ENCODE results near the gene FBXO41.

Gene FBXO41

DNA sequence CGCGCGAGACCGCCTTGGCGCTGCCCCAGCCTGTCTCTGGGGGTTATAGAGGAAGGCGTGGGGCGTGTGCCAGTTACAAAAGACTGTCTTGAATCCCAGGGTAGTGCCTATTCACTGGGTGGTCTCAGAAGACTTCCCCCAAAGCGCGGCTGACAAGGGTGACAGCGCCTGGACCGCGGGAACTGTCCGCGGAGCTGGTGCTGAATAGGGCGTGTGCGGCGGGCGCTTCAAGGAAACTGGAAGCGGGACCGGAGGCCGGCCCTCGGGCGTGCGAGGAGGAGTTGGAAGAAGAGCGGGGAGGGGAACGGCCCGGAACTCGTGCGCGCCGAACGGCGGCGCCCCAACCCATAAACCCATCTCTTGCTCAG lies 6.8 kb upstream of the FBXO41 start:
- in situ Hi-C loops (cut with HindIII; ENCODE audit: low sequenced_read_pairs): loop anchor here (5.0 kb wide), 2 partner anchors 54 to 71 kb away; no protein-coding TSS in a partner anchor

DNA sequence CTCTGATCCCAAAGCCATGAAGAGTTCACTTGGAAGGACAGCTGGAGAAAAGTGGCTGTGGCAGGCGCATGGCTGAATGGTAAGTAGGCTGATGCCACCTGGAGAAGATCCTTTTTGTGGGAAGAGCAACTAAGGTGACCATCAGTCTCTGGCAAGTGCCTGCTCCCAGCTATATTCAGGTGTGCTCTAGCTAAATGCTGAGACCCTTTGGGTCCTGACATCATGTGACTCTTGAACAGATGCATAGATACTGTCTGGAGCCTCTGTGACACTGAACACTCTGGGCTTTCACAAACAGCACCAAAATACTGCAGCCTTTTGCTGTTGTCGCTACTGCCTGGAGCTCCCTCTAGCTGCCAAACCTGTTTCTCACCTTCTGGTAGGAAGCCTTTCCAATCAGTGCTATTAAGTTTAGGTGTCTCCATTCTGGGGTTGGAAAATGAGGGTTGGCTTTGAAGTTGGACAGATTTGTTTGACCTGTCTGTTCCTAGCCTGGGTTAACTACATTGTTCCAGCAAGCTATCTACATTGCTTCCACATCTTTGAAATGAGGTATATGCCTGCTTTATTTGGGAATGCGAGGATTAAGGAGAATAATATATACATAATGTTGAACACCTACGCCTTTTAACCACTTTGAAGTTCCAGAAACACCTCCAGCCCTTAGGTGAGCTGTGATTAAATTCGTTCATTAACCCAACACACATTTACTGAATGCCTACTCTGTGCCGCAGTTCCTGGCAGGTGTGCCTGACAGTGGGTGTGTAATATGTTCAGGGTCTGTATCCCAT lies 6.0 kb upstream of the FBXO41 start:
- in situ Hi-C loops (cut with HindIII; ENCODE audit: low sequenced_read_pairs): loop anchor here (5.0 kb wide), 2 partner anchors 53 to 72 kb away; no protein-coding TSS in a partner anchor

DNA sequence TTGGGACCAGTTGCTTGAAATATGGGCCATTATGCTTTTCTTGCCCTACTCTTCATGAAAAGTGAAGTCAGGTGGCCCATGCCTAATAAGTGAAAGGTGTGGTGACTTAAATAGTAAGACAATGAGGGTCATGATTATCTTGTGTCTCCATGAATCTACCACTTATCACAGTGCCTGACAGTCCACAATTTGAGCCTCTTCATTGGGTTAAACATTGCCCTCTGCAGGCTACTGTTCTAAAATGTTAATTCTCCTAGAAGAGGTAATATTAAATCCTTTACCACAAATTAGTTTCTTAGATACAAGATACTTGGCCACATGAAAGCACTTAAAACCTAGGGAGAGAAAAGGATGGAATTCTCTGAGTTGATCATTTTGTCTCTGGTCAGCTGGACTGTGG lies 5.0 kb upstream of the FBXO41 start:
- in situ Hi-C loops (cut with HindIII; ENCODE audit: low sequenced_read_pairs): no loop called here

DNA sequence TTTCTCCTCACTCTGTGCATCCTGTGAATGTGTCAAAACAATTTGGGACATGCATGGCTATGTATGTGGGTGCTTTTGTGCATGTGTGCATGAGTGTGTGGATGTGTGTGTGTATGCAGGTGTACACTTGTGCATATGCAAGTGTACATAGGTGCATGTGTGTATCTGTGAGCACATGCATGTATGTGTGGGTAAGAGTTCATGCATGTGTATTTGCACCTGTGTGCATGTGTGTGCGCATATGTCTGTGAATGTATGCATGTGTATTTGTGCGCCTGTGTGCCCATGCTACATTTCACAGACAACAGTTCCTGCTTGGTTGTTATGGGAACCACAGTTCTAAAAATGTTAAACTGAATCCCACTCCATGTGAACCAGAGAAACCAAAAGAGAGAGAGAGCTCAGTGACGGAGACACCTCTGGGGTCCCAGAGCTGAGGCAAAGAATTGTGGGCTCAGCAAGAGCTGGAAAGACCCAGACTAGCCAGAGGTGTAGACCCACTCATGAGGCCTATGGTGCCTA lies 1.9 kb upstream of the FBXO41 start:
- in situ Hi-C loops (cut with HindIII; ENCODE audit: low sequenced_read_pairs): no loop called here

DNA sequence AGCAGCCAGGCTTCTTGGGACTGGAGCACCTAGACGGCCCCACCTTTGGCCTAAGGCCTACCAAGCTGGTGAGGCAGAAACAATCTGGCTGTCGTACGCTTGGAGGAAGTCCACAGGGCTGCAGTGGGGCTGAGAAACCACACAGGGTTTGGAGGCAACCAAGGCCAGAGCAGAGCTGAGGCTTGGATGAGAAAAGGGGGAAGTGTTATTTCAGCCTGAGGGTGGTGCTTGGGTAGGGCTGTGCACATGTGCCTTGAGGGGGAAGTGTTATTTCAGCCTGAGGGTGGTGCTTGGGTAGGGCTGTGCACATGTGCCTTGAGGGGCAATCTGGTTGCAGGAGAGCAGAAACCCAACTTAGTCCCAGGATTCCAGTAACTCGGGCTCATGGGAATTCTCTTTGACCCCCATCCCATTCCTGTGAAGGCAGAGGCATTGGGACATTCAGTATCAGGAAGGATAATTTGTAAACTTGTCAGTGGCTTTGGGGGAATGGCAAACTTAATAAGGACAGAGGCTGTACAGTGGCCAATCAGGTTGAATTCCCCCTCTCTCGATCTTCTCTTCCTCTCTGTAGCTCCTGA lies 971 bp upstream of the FBXO41 start:
- in situ Hi-C loops (cut with HindIII; ENCODE audit: low sequenced_read_pairs): no loop called here

DNA sequence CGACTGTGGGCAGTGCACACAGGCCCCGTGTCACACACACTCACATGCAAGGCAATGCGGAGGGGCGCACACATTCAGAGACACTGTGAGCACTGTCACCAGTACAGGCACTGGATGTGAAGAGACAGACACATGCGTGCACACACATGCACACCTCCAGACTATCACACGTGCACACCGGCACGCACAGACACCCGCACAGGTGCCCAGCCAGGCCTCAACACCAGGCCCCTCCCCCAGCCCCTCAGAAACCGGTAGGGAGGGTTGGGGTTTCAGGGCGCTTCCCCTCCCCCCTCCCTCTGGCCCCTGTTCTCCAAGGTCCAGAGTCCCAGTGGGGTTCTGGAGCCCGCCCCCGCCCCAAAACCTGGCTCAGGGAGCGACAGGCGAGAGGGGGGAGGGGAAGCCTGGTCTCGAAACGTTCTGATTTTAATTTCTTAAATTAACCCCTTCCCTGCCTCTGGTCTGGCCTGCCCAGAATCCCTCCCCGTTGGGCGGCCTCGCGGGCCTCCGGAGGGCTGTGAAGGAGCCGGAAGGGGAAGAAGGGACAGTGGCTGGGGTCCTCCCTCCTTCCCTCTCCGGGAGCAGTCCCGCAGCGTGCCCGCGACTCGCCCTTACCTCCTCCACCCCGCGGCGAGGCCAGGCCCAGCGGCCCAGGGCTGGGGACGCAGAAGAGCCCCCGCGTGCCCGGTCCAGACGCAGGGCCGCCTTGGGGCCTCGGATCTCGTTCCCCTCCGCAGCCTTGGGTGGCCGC lies 558 bp downstream of the FBXO41 start:
- in situ Hi-C loops (cut with HindIII; ENCODE audit: low sequenced_read_pairs): no loop called here

DNA sequence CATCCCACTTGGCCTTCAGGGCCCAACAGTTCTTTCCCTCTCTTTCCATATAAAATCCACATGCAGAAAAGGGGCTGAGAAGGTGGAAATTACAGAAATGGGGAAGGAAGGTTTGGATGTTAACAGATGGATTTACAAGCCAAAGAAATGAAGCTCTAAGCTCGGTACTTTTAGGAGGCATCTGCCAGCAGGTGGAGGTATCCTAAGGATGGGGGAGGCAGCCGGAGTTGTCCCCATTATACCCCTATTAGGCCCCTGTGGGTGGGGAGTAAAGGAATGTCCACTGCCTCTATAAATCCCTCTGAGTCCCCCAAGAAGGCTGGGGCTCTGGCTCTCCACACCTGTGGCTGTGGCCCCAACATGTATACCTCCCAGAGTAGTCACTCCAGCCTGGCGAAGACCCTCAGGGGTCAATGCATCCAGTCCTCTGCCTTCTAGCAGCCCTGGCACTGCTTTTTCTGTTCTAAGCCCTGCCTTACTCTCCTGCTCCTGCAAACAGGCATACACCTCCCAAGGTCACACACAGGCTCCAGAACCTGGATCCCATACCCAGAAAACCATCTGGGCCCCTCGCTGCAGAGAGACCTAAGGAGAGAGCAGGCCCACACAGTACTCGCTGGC lies 1.2 kb downstream of the FBXO41 start:
- in situ Hi-C loops (cut with HindIII; ENCODE audit: low sequenced_read_pairs): no loop called here

DNA sequence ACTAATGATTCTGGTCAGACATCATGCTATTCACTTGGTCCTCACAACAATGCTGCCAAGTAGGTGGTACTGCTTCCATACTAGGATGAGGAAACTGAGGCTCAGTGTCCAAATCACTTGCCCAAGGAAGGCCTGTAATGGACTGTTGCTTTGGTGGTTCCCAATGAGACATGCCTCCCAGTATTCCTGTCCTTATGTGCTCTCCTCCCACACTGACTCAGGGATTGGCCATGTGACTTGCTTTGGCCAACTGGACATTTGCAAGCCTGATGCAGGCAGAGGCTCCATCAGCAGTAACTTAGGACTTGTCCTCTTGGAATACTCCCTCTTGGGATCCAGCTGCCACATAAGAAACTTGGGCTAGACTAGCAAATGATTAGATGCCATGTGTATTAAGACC lies 3.0 kb downstream of the FBXO41 start:
- in situ Hi-C loops (cut with HindIII; ENCODE audit: low sequenced_read_pairs): no loop called here

DNA sequence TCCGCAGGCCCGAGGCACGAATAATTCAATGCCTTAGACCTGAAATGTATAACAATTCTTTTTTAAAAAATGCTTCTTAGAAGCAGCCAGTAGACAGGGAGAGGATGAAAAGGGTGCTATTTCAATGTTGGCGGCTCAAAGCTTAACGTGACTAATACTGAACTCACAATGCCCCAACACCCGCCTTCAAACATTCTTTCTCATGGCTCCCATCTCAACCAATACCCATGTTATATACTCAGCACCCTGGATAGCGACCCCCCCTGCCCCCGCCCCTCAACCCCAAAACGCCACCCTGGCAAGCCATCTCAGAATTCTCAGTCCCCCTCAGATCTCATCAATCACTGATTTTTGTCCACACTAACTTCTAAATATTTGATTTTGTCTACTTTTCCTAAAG lies 4.4 kb downstream of the FBXO41 start:
- in situ Hi-C loops (cut with HindIII; ENCODE audit: low sequenced_read_pairs): no loop called here

DNA sequence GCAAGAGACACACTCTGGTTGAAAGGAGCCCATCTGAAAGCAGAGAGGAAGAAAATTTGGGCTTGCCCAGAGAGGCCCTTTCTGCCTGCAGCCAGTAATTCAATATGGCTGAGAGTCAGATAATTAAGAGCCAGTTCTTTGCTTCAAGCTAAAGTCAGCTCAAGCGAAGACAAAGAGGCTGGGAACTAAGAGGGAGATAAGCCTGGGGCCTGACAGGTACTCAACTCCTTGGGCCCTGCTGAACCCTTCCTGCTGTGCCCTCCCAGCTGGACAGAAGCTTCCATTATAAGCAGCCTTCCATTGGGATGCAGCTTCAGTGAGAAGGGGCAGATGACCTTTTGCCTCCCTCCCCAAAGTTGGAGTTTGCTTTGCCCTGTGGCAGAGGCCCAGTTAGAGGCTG lies 12.0 kb downstream of the FBXO41 start:
- in situ Hi-C loops (cut with HindIII; ENCODE audit: low sequenced_read_pairs): no loop called here

DNA sequence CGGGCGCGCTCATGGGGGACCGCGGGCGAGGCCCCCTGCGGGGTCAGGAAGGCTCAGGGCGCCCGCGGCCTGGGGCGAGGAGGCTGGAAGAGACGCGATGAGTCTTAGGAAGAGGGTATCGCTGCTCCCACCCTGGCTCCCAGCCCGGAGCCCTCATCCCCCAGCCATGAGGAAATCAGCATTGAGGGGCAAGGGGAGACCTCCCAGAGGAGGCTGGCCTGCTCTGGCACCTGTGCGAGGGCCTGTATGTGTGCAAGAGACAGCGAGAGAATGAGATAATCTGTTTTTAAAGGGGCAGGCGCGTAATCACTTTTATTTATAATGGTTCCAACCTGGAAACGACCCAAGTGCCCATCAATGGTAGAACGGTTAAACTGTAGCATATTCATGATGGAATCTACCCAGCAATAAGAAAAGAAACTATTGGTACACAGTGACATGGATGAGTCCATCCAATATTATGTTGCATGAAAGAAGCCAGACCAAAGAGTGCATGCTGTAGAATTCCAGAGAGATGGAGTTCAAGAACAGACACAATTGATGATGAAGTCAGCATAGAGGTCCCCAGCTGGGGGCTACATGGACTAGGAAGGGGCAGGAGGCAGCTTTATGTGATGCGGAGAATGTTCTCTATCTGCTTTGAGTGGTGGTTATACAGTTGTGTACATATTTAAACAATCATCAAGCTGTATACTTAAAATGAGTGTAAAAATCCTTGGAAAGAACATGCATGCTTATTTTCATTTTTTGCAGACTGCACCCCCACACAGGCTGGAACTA lies 14.4 kb downstream of the FBXO41 start:
- in situ Hi-C loops (cut with HindIII; ENCODE audit: low sequenced_read_pairs): no loop called here

DNA sequence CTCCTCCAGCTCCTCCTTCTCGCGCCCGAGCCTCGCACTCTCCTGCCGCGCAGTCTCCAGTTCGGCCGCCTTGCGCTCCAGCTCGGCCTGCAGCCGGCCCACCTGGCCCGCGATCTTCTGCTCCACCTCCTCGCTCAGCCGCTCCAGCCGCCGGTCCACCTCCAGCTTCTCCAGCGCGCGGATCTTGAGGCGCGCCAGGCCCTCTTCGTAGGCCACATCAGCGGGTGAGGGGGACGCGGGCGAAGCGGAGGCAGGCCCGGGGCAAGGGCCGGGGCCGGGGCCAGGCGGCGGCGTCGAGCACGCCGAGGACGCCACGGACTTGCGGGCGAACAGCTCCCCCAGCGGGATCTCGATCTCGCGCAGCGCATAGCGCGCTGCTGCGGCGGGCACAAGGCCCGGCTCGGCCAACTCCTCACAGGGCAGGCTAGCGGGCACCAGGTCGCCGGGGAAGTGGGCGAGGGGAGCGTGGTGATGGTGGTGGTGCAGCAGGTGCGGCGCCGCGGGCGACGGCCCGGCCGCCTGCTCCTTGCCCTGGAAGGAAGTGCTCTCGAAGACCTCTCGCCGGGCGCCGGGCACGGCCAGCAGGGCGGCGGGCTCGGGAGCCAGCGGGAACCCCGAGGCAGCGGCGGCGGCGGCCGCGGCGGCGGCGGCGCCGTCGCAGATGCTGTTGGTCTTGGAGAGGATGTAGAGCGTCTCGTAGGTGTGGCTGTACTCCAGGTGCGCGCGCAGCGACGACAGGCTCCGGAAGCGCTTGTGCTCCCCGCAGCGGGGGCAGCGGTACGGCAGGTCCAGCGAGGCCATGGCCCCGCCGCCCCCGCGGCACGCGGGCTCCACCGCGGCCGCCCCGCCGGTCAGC lies 15.2 kb downstream of the FBXO41 start:
- in situ Hi-C loops (cut with HindIII; ENCODE audit: low sequenced_read_pairs): no loop called here

DNA sequence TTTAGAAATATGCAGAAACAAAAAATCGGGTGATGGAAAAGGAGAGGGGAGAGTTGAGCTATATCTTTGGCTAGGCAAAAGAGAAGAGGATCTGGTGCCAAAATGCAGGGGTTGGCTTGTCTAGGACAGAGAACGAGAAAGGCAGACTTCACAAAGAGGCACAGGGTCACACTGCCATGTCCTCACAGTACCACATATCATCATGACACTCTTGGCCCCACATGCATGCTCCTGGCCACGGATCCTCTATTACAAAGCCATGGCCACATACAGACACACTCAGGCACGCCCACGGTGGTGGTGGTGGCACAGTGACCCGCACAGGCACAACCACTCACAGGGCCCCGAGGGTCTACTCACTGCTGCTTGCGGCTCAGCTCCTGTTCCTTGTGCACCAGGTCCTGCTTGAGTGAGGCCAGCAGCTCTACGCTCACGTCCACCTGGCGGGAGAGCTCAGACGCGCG lies 15.9 kb downstream of the FBXO41 start:
- in situ Hi-C loops (cut with HindIII; ENCODE audit: low sequenced_read_pairs): no loop called here

DNA sequence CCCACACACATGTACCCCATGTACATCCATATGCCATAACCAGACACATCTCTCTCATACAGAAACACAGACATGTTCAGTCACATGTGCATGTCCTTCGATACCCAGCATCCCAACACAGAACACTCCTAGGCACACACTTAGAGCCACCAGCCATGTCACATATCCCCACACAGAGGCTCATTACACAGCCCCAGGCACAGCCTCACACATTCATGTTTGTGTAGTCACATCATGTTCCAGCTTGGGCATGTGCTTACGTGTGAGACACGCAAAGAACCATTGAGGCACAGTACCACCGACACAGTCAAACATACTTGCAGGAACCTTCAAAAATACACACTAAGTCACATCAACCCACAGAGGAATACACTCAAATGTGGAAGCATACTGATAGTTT lies 17.3 kb downstream of the FBXO41 start:
- in situ Hi-C loops (cut with HindIII; ENCODE audit: low sequenced_read_pairs): no loop called here

DNA sequence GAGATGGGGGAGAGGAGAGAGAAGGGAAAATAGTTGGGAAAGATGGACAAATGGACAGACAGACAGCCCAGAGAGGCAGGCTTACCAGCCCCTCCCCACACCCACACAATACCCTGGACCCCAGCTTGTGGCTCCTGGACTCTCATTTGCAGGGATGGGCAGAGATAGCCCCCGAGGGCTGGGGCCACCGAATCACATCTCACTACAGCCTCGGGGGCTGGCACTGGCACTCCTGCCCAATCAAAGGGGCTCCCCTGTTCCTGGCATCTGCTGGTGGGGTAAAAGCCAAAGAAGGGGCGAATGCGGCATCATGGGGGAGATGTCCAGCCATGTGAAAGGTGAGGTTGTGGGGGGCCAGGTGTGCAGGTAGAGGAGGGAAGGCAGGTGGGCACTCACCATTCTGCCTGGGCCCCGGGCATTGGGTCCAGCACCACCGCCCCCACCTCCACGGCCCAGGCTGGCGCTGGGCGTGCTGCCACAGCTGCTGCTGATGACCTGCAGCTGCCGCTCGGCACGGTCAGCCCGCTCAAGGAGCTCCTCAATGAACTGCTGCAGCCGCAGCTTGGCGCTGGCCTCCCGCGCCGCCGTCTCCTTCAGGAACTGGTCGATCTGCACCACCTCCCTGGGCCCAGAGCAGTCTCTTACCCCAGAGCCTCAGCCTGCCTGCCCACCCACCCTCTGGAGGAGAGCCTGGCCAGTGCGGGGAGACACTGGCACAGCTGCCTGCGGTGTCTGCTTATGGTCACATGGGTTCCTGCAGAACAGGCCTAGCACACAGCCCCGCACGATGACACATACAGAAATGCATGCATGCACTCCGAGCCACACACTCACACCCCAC lies 18.0 kb downstream of the FBXO41 start:
- in situ Hi-C loops (cut with HindIII; ENCODE audit: low sequenced_read_pairs): no loop called here

DNA sequence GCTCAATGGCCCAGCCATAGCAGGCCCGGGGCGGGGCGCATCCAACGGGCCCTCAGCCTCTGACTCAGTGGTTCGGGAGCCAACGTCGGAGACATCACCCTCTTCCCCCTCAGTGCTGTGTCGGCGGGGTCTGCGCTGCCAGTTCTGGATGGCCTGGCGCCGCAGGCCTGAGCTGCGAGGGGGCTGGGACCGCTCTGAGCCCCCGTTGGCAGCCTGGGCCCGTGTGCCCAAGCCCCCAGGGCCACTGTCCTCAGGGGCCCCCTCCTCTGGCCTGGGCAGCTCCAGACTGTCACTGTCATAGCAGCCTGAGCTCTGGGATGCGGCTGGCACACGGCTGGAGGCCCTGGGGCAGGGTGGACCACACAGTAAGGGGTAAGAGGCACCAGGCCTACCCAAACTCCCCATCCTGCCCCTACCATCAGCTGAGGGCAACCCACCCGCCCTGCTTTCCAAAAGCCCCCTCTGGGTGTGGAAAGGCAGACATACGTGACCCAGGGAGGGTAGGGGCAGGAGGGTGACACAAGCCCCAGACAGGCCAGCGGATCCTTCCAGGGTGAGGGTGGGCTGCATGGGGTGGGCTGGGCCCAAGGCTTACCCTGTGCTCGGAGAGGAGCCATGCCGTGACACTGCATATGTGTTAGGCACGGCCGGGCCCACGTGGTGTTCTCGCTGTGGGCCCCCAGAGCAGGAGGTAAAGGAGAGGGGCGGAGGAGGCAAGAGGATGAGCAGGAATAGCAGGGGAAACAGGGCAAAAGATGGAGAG lies 18.8 kb downstream of the FBXO41 start:
- in situ Hi-C loops (cut with HindIII; ENCODE audit: low sequenced_read_pairs): no loop called here

DNA sequence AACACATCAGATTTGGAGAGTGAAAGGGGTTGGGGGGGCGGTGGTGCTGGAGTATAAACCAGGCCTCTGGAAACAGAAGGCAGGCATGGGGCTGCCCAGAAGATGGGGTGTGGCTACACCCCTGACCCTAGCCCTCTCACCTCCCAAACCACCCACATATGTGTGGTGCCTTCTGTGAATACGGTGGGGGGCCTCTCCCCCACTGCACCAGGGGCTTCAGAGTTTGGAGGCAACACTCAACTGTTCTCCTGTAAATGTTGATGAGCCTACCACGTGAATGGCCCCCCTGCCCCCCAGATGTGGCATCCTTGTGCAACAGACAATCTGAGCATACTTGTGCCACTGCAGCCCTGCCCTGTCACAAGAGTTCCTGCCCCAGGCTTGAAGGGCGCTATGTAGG lies 19.5 kb downstream of the FBXO41 start:
- in situ Hi-C loops (cut with HindIII; ENCODE audit: low sequenced_read_pairs): no loop called here

DNA sequence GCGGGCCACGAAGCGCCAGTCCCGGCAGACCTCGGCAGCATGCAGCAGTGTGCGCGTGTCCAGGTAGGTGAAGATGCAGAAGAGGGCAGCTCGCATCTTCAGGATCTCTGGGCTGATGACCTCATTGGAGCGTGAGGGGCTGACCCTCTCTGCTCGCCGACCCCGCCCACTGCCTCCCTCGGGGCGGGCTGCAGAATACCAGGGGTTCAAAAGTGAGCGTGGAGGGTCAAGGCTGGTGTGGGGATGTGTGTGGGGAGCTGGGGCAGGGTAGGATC lies 20.0 kb downstream of the FBXO41 start:
- in situ Hi-C loops (cut with HindIII; ENCODE audit: low sequenced_read_pairs): no loop called here

Data from DLD1 (cell line).